ENCODE data around the gene NUP214.
"Not testable (repeated sequence)": the region's sequence is repeated elsewhere in the genome, so short reads cannot be mapped to it uniquely, and the experiment has no call there.

The NUP214 gene

GRCh38 chr9:131160416-131161112, 35.2 kb downstream of the NUP214 start:
- peak; percentile 45 for DNase-seq (ENCODE audit: low spot score)

GRCh38 chr9:131161585-131161984, 36.2 kb downstream of the NUP214 start:
- DNase-seq (ENCODE audit: low spot score): peak; percentile 9

GRCh38 chr9:131162886-131163285, 37.5 kb downstream of the NUP214 start:
- DNase-seq (ENCODE audit: low spot score): peak; percentile 53

- DNase-seq (ENCODE audit: low spot score): no peak
Measured at GRCh38 chr9:131165523-131165922, 40.1 kb downstream of the NUP214 start.

GRCh38 chr9:131167146-131167692, 41.8 kb downstream of the NUP214 start:
- DNase-seq (ENCODE audit: low spot score): no peak

GRCh38 chr9:131167936-131168335, 42.5 kb downstream of the NUP214 start:
- no peak for DNase-seq (ENCODE audit: low spot score)

GRCh38 chr9:131169563-131170240, 44.3 kb downstream of the NUP214 start:
- DNase-seq (ENCODE audit: low spot score): no peak

- no peak for DNase-seq (ENCODE audit: low spot score)
Measured at GRCh38 chr9:131173995-131174394, 48.6 kb downstream of the NUP214 start.

GRCh38 chr9:131174681-131175239, 49.4 kb downstream of the NUP214 start:
- no peak for DNase-seq (ENCODE audit: low spot score)

GRCh38 chr9:131177898-131178297, 52.5 kb downstream of the NUP214 start:
- DNase-seq (ENCODE audit: low spot score): no peak

GRCh38 chr9:131178382-131178781, 53.0 kb downstream of the NUP214 start:
- DNase-seq (ENCODE audit: low spot score): peak; percentile 55

- no peak for DNase-seq (ENCODE audit: low spot score)
Measured at GRCh38 chr9:131178926-131179325, 53.5 kb downstream of the NUP214 start.

GRCh38 chr9:131179561-131180219, 54.3 kb downstream of the NUP214 start:
- DNase-seq (ENCODE audit: low spot score): peak; percentile 60

GRCh38 chr9:131180454-131180853, 55.1 kb downstream of the NUP214 start:
- peak; percentile 8 for DNase-seq (ENCODE audit: low spot score)

- DNase-seq (ENCODE audit: low spot score): no peak
Measured at GRCh38 chr9:131181091-131181681, 55.8 kb downstream of the NUP214 start.

GRCh38 chr9:131185924-131186323, 60.5 kb downstream of the NUP214 start:
- DNase-seq (ENCODE audit: low spot score): no peak

GRCh38 chr9:131186622-131187021, 61.2 kb downstream of the NUP214 start:
- no peak for DNase-seq (ENCODE audit: low spot score)

GRCh38 chr9:131187957-131188356, 62.6 kb downstream of the NUP214 start:
- no peak for DNase-seq (ENCODE audit: low spot score)

- DNase-seq (ENCODE audit: low spot score): no peak
Measured at GRCh38 chr9:131188976-131189375, 63.6 kb downstream of the NUP214 start.

- no peak for DNase-seq (ENCODE audit: low spot score)
Measured at GRCh38 chr9:131190191-131190590, 64.8 kb downstream of the NUP214 start.

- not testable (repeated sequence) for DNase-seq (ENCODE audit: low spot score)
Measured at GRCh38 chr9:131191032-131191431, 65.6 kb downstream of the NUP214 start.

- DNase-seq (ENCODE audit: low spot score): no peak
Measured at GRCh38 chr9:131191857-131192256, 66.5 kb downstream of the NUP214 start.

Measured in kidney tubule cell (primary cell).